Fibroblast of villous mesenchyme (primary cell): Measurements from ENCODE around the gene ELN. TPM values are rescaled to one million over a fixed set of nuclear protein-coding genes. Genes with fewer than 3 reads are reported as not detected.
"Not testable (repeated sequence)": the region's sequence is repeated elsewhere in the genome, so short reads cannot be mapped to it uniquely, and the experiment has no call there.

Source experiments
- DNase-seq: peaks from one replicate; pipeline ENCODE4 v3.0.0-alpha.2; 2010; ENCODE audit warnings: low read depth
- H3K4me3 ChIP-seq: 2 replicates; pipeline ENCODE4 v1.5.1; 2011; ENCODE audit warnings: low read depth, mild to moderate bottlenecking, low read length
- total RNA-seq: library from RNA; depleted of rRNA; stranded (reverse); fragments of >200 nt; gene quantifications from 2 replicates; pipeline ENCODE4 v1.2.3, GENCODE V29; 2012
- TF ChIP-seq, protein P1 (sequence below): IDR thresholded peaks from 2 replicates; pipeline ENCODE4 v1.5.1; 2012; ENCODE audit warnings: low read depth, mild to moderate bottlenecking, low read length; ENCODE audit not compliant: insufficient read depth

ELN gene
- under 0.01 and 0.64 TPM in 2 replicates for total RNA-seq

DNA sequence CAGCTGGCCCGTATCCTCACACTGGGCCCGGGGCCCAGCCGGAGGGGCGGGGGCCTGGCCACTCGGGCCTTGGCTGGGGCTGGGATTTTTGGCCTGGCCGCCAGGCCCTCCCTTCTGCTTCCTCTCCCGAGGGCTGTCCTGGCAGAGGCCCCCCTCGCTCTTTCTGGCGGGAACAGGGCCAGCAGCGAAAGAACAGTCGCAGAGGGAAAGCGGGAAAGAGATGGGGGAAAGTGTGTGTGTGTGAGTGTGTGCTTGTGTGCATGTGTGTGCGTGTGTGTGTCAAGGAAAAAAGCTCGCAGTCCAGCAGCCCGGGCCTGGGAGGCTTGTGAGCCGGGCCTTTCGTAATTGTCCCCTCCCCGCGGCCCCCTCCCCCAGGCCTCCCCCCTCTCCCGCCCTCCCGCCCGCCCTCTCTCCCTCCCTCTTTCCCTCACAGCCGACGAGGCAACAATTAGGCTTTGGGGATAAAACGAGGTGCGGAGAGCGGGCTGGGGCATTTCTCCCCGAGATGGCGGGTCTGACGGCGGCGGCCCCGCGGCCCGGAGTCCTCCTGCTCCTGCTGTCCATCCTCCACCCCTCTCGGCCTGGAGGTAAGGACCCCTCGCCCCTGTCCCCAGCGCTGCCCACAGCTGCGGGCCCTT is at the start of gene ELN:
Gene ELN, plus strand, starts transcription at position 491 of the 638 bp plus-strand sequence. Its CDS starts 15 bp downstream, at position 506.
- no peak within 1 kb of the TSS for H3K4me3 ChIP-seq
- peak; percentile 34 for DNase-seq
- TF ChIP-seq, protein P1, sequence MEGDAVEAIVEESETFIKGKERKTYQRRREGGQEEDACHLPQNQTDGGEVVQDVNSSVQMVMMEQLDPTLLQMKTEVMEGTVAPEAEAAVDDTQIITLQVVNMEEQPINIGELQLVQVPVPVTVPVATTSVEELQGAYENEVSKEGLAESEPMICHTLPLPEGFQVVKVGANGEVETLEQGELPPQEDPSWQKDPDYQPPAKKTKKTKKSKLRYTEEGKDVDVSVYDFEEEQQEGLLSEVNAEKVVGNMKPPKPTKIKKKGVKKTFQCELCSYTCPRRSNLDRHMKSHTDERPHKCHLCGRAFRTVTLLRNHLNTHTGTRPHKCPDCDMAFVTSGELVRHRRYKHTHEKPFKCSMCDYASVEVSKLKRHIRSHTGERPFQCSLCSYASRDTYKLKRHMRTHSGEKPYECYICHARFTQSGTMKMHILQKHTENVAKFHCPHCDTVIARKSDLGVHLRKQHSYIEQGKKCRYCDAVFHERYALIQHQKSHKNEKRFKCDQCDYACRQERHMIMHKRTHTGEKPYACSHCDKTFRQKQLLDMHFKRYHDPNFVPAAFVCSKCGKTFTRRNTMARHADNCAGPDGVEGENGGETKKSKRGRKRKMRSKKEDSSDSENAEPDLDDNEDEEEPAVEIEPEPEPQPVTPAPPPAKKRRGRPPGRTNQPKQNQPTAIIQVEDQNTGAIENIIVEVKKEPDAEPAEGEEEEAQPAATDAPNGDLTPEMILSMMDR, result no peak

DNA sequence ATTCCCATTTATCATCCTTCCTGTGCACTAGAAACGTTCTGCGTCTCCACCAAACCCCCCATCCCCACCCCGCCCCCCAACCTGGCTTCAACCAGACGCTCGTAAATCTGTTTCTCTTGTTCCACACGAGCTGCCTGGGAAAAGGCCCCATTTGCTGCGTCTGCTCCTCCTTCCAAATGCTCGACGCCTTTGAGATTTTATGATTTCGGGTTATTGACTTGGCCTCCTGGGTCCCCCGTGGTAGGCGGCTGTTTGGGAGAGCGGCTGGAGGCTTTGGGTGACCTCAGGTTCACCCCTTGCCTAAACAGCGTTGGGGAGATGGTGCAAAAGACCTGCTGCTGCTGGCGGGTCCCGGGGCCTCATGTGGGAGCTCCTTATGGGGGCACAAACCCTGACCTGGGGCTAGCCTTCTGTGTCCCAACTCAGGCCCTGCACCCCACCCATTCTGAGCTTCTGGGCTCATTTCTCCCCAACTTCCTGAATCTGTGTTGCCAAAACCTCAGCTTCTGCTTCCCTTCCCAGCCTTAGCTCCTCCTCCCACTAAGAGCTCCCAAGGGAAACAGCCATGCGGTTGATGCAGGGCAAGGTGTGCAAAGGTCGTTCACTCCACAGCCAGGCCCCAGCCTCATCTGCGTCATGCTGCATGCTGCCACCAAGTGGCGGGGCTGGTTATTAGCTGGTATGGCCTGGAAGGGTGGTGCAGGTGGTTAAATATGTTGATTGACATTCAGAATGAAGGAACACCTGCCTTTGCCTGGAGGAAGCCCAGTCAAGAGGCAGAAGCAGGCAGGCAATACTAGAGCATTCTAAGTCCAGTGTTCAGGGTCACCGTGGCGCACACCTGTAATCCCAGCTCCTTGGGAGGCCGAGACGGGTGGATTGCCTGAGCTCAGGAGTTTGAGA is 49.1 kb upstream of the ELN start:
- TF ChIP-seq, protein P1, result peak; percentile 26
- H3K4me3 ChIP-seq, result no peak overlapping the region
- peak; percentile 43 for DNase-seq

DNA sequence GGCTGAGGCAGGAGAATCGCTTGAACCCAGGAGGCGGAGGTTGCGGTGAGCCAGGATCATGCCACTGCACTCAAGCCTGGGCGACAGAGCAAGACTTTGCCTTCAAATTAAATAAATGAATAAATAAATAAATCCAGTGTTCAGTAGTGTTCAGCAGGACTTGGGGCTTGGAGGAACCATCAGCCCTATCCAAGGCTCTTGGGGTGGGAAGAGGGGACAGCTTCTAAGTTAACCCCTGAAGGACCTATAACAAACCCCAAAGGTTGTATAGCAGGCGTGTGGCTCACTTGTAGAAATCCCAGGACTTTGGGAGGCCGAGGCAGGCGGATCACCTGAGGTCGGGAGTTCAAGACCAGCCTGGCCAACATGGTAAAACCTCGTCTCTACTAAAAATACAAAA is 48.3 kb upstream of the ELN start:
- not testable (repeated sequence) for H3K4me3 ChIP-seq

DNA sequence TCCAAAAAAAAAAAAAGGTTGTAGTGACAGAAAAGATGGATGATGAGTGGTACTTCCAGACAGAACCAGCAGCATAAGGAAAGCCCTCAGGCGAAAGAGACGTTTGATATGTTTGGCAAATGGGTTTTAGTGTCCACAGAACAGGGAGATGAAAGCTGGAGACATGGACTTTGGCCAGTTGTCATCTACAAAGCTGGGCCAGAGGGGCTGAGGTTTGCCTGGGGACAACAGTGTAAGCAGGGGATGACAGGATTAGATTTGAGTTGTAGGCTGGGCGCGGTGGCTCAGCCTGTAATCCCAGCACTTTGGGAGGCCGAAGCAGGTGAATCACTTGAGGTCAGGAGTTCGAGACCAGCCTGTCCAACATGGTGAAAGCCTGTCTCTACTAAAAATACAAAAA is 47.8 kb upstream of the ELN start:
- no peak for DNase-seq
- TF ChIP-seq, protein P1, result no peak
- H3K4me3 ChIP-seq, result no peak overlapping the region

More for the DNA sequence above, 48.3 kb upstream of the ELN start:
- DNase-seq, result not testable (repeated sequence)

DNA sequence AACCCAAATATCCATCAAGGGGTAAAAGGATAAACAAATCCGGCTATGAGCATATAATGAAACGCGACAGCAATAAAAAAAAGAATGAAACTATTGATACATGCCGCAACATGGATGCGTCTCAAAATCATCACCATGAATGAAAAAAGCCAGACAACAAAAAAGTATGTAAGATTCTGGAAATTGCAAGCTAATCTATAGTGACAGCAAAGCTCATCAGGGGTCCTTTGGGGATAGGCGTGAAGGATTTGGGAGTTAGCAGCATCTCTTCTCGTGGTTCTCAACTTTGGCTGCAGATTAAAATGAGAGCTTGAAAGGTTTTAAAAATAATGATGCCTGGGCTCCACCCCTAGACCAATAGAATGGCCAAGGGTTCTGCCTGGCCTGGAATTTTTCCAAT is 46.0 kb upstream of the ELN start:
- H3K4me3 ChIP-seq, result no peak overlapping the region
- TF ChIP-seq, protein P1, result no peak
- no peak for DNase-seq

DNA sequence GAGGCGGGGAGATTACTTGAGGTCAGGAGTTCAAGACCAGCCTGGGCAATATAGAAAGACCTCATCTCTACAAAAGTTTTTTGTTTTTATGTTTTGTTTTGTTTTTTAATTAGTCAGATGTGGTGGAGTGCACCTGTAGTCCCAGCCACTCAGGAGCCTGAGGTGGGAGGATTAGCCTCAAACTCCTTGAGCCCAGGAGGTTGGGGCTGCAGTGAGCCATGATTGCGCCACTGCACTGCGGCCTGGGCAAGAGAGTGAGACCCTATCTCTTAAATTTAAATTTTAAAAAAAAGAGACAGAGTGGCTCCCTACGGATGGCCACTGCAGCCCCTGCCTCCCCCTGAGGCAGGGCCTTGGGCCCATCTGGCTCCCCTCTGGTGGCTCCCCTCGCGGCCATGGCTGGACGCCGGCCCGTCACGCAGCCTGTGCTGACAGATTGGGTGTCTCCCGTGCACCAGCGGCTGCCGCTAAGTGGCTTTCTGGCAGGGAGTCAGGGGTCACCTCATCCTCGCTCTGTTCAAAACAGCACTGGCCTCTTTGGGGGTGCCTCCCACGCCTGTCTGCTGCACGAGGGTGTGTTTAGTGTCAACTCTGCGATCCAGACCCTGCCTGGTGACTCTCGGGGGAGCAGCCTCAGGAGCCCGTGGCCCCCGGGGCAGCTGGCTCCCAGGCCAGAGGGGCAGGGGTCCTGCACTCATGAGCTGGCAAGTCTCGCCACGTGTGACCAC is 44.4 kb upstream of the ELN start:
- no peak overlapping the region for H3K4me3 ChIP-seq
- peak; percentile 30 for DNase-seq
- TF ChIP-seq, protein P1, result no peak
